T47D (cell line): Measurements from ENCODE around the gene TNXB.
A peak's percentile ranks its signal among the peaks of the same experiment; 100 is the strongest.
"Not testable (repeated sequence)": the region's sequence is repeated elsewhere in the genome, so short reads cannot be mapped to it uniquely, and the experiment has no call there.

Source experiments
- DNase-seq, 2 experiments: peaks; one replicate each; pipeline versions ENCODE4 v3.0.0 to v3.0.0-alpha.2; 2011 to 2012; ENCODE audit warnings: low read depth in 1 of 2, low spot score in 1 of 2
- JUND ChIP-seq: IDR thresholded peaks from 2 replicates; pipeline ENCODE4 v1.6.1; 2012; ENCODE audit warnings: low read depth
- in situ Hi-C: cut with HindIII; loops from 2 replicates; pipeline ENCODE4 v1.10.0; 2016; ENCODE audit warnings: low sequenced_read_pairs, low pct_unique_long_range_greater_than_20kb

The TNXB gene

DNA sequence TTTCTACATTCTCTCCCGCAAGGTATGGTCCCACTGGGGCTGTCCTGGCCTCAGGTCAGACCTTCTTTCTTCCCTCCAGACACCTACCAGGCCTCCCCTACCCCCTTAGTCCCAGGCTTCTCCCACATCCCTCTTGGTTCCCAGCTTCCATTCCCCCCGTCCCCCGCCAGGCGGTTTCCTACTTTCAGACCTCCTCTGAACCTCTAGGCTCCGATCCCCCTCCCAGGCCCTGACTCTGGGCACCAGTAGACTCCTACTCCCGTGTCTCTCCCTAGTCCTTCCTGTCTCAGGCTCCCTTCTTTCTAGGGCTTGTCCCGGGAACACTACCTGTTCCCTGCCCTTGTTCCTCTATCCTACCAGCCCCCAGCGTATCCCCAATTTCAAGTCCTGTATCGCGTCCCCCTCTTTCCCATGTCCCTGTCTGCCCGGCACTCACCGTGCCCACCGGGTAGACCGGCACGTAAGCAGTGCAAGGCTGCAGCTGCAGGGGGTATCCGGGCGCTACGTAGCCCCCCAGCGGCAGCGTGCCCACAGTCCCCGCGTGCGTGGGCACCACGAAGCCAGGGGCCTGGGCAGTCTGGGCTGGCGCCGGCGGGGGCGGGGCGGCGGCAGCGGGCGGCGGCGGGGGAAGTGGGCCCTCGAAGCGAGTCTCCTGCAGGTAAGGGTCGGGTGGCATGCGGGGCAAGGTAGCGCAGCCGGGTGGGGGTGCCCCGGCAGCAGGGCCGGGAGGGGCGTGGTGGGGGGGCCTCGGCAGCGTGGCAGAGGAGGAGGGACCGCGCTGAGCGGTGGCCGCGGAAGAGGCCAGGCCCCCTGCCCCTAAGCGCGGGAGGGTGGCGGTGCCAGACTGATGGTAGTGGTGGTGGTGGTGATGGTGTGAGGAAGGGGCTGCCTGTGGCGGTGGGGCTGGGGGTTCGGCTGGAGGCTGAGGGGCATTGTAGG, 41.1 kb upstream of the TNXB start:
- no peak for DNase-seq
- in situ Hi-C loops: no loop called here
- TF ChIP-seq JUND: no peak

DNA sequence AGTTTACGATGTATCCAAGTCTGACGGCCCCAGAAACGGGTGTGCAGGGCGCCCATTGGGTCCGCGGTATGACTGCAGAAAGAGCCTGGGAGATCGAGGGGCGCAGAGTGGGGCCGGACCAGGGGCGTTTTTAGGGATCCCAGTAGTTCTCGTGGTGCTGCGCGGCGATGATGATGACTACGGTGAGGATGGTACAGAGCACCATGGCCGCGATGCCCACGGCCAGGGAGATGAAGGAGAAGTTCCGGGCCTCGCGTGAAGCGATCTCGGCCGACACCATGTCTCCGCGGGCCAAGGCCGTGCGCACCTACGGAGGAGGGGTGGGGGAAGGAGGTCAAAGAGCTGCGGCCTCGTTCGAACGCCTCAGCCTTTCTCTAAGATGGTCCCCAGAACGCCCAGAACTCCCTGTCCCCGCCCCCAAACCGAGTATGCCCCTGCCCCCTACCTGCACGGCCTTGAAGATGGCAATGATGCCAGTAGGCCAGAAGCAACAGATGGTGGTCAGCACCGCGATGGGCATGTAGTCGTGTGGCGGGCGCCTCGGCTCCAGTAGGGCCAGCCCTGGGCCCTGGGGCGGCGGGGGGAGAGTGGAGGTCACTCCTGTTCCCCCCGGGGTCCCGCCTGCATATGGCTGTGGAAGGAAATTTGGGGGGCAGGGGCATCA, 40.1 kb upstream of the TNXB start:
- no peak for TF ChIP-seq JUND
- in situ Hi-C loops: no loop called here
- DNase-seq: no peak

DNA sequence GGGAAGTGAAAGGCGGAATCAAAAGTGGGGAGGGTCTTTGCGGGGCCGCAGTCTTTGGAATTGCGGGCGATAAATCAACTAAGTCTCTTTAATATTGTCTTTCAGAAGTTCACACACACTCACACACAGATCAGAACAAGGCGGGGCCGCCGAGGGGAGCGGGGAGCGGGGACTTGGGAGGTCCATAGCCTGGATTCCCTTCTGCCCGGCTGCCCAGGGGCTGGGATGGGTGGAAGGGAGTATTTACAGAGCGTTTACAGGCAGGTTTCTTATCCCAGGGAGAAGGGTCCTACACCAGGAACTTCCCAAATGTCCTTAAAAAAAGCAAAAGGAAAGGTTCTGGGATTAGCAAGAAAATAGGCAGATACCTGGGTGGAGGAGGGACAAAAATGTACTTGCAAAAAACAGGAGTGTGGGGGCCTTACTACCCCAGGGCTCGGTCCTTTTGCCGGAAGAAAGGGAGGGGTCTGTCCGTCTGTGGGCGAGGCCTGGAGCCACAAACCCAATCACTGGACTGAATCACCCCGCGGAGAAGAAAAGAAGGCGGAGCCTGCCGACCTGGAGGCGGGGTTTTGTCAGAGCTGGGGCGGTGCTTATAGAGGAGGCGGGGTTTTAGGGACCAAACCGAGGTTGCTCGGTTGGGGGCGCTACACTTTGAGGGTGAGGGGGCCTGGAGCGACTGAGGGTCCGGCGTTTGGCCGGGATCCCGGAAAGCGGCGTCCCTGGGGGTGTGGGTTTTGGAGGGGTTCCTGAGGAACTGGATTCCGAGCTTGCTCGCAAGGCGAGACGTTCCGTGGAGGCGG, 39.4 kb upstream of the TNXB start:
- in situ Hi-C loops: no loop called here
- no peak for TF ChIP-seq JUND
- no peak for DNase-seq

DNA sequence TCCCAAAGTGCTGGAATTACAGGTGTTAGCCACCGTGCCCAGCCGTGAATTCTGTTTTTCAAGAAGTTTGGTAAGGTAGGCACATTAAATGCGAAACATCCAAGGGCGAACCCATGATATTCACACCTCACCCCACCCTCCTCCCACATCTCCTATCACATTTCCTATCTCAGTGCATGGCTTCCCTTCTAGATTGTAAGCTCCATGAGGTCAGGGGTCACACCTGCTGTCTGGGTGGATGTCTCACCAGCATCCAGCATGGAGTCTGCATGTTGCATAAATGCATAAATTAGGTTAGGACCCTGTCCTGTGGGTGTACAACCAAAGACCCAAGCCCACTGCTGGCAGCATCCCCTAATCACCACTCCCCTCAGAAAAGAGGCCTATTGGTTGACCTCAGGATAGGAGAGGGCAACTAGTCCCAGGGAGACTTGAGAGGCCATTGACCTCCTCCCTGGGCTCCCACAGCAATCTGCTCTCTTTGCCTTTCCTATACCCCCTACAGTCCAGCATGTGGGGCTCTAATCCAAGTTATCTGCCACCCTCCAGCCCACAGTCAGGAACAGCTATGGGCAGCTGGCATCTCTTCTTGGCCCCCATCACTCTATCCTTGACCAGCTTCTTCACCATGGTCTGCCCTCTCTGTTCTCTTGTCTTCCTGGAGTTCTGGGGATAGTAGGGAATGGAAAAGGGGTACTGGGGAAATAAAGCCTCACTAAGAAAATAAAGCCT, 38.4 kb upstream of the TNXB start:
- in situ Hi-C loops: no loop called here
- no peak for DNase-seq
- TF ChIP-seq JUND: no peak

DNA sequence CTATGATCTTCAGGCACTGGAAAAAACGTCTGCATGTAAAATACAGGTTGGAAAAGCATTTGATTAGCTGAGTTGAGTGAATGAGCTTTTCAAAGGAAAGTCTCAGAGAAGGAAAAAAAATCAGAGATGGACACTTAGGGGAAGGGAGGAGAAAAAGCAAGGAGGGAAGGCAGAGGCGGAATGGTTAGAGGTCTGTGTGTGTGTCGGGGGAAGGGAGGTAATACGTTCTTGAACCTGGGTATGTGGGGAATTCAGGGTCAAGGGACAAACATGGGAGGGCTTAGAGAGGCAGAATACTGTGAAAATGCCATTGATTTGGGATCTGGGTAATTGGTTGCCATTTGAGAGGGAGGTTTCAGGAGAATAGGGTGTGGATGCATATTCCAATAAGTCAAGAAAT, 37.5 kb upstream of the TNXB start:
- no peak for TF ChIP-seq JUND
- in situ Hi-C loops: no loop called here
- DNase-seq: no peak

DNA sequence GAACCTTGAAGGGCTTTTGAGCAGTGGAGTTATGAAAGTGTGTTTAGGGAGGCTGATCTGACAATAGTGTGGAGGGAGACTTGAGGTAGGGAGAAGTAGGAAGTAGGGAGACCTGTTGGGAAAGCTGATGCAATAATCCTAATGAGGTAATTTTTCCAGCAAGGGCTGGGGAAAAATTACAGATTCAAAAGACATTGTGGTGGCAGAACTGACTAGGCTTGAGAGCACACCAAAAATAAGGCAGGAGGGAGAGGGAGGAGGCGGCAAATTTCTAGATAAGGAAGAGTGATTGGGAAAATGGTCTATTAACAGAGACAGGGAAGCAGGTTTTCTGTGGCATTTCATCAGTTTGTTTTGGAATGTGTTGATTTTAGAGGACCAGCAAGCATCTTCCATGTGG, 37.1 kb upstream of the TNXB start:
- TF ChIP-seq JUND: no peak
- DNase-seq: no peak
- in situ Hi-C loops: no loop called here

DNA sequence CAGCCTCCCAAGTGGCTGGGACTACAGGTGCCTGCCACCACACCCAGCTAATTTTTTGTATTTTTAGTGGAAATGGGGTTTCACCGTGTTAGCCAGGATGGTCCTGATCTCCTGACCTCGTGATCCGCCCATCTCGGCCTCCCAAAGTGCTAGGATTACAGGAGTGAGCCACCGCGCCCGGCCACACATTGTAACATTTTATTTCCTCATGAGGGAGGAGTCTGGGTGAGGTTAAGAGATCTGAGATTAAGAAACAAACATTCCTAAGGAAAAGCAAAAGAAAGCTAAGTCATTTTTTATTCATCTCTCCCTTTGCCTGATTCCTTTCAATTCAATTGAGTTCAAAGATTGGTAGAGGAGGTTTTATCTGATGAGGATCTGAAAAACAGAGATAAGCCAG, 35.1 kb upstream of the TNXB start:
- in situ Hi-C loops, DNase-seq: not testable (repeated sequence)

DNA sequence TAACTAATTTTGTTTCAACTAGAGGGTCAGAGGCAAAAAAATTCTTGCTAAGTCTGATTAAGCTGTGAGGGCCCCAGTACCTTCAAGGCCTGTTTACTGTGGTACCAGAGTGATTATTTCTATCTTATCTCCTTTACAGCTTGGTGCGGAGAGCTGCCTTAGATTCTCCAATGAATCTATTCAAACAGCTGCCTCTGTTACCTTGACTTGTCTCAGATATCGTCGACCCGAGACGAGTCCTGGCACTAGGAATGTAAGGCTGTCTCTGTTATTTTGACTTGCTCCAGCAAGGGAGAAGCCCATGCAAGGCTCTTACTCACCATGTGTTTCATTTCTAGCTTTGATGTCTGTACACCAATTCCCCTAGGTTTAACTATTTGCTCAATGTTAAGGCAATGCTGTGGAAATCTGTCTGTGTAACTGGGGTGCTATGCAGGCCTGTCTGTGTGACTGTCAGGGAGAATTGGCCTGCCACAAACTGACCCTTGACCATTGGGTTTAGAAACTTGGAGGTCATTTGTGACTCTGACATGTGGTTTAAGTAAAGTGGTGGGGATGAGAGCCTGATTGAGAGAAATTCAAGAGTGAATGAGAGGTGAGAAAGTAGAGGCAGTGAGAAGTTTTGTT, 31.4 kb upstream of the TNXB start:
- TF ChIP-seq JUND: no peak
- in situ Hi-C loops: no loop called here

DNA sequence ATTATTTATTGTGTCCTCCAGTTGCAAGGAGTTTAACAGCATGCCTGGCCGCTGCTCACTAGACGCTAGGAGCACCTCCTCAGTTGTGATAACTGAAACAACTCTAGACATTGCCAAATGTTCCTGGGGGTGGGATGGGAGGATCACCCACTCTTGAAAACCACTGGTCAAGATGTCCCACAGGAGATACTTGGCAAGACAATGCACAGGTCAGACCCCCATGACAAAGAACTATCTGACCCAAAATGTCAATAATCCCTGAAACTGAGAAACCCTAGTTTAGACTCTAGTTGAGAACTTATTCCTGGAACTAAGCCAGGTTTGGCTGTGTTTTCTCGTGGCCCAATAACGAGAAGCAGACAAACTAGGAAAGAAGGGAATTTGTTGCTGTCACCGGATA, 30.5 kb upstream of the TNXB start:
- no peak for TF ChIP-seq JUND
- in situ Hi-C loops: no loop called here
- no peak for DNase-seq

More for the DNA sequence above, 31.4 kb upstream of the TNXB start:
- DNase-seq: no peak

DNA sequence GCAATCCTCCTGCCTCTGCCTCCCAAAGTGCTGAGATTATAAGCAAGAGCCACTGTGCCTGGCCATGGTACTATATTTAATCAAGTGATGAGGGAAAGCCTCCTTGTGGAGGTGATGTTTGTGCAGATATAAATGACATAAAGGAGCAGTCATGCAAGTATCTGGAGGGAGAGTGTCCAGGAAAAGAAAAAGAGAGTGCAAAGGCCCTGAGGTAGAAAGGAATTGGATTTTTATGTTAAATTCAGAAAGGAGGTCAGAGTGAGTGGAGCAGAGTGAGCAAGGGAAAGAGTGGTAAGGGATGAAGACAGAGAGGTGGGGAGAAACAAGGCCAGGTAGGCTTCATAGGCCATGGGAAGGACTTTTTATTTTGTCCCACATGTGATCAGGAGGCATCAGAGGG, 28.3 kb upstream of the TNXB start:
- TF ChIP-seq JUND: no peak

DNA sequence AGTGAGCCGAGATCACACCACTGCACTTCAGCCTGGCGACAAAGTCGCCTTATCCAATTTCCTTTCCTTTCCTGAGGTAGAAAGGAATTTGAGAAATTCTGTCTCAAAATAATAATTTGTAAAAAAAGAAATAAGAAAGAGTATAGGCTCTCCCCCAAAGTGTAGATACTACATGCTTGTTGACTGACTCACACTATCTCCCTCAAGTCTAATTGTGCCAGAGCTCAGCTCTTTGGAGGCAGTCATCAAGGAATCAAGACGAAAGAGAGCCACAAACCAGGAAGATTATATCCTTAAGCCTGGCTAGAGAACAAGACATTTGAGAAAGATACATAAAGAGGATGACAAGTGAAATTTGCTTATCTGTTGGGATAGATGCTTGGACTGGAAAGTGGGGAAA, 24.6 kb upstream of the TNXB start:
- DNase-seq: no peak
- in situ Hi-C loops: no loop called here
- no peak for TF ChIP-seq JUND

More for the DNA sequence above, 28.3 kb upstream of the TNXB start:
- in situ Hi-C loops: no loop called here
- no peak for DNase-seq

DNA sequence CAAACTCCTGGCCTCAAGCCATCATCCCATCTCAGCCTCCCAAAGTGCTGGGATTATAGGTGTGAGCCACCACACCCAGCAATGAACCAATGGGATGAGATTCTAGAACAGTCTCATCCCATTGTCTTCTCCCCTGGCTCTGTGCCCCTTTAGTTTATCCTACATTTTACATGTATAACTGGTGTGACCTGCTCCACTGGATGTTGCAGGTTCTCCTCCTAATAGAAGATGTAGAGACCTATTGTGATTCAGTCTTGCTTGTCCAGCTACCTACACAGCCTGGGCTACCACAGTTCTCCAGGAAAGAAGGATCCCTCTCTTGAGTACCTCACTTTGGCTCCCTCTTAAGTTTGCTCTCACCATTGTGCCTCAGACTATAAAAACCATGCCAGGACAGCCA, 23.0 kb upstream of the TNXB start:
- DNase-seq: peak in 1 of 2 experiments; percentile 86
- in situ Hi-C loops: no loop called here
- no peak for TF ChIP-seq JUND
